22Rv1 (cell line): ENCODE results near the gene SMARCD1.

ENCODE experiments used
- ZFX ChIP-seq: fragments of 450-650 bp; IDR thresholded peaks from 2 replicates; pipeline ENCODE4 v1.6.1; 2017; ENCODE audit warnings: antibody characterized with exemption, borderline replicate concordance
- TF ChIP-seq, protein P1 (sequence below): fragments of 450-650 bp; IDR thresholded peaks from 2 replicates; pipeline ENCODE4 v1.5.1; 2017; ENCODE audit warnings: mild to moderate bottlenecking

DNA sequence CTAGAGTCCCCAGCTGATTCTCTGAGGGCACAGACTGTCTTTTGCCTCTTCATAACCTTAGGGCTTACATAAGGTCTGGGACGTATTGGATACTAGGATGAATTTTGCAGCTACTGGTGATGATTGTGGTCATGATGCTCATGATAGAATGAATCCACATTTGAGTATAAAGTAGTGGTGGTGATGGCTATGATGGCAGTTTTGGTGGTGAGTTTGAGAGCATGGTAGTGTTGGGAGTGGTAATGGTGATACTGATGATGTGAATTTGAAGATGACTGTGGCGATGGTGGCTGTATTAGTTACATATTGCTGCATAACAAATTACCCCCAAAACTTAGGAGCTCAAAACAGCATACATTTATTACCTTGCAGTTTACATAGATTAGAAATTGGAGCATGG is 41.8 kb upstream of the SMARCD1 start:
- TF ChIP-seq, protein P1, sequence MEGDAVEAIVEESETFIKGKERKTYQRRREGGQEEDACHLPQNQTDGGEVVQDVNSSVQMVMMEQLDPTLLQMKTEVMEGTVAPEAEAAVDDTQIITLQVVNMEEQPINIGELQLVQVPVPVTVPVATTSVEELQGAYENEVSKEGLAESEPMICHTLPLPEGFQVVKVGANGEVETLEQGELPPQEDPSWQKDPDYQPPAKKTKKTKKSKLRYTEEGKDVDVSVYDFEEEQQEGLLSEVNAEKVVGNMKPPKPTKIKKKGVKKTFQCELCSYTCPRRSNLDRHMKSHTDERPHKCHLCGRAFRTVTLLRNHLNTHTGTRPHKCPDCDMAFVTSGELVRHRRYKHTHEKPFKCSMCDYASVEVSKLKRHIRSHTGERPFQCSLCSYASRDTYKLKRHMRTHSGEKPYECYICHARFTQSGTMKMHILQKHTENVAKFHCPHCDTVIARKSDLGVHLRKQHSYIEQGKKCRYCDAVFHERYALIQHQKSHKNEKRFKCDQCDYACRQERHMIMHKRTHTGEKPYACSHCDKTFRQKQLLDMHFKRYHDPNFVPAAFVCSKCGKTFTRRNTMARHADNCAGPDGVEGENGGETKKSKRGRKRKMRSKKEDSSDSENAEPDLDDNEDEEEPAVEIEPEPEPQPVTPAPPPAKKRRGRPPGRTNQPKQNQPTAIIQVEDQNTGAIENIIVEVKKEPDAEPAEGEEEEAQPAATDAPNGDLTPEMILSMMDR: no peak
- no peak for TF ChIP-seq ZFX
